Measurements from ENCODE around the gene ADSS2.
"Not testable (repeated sequence)": the region's sequence is repeated elsewhere in the genome, so short reads cannot be mapped to it uniquely, and the experiment has no call there.

Gene ADSS2

GRCh38 chr1:244451539-244451950, at the start of gene ADSS2:
Gene ADSS2, minus strand, starts transcription at chr1:244451909. Its CDS starts 92 bp downstream, at chr1:244451817.
- no peak for DNase-seq

- DNase-seq: not testable (repeated sequence)
These were observed 48.8 kb upstream of the ADSS2 start for GRCh38 chr1:244500515-244500914.

GRCh38 chr1:244499484-244499883, 47.8 kb upstream of the ADSS2 start:
- not testable (repeated sequence) for DNase-seq

GRCh38 chr1:244497805-244498204, 46.1 kb upstream of the ADSS2 start:
- DNase-seq: no peak

- DNase-seq: no peak
These were observed 44.5 kb upstream of the ADSS2 start for GRCh38 chr1:244496186-244496585.

- no peak for DNase-seq
These were observed 42.9 kb upstream of the ADSS2 start for GRCh38 chr1:244494653-244495052.

- DNase-seq: not testable (repeated sequence)
These were observed 33.3 kb upstream of the ADSS2 start for GRCh38 chr1:244484971-244485370.

DNA sequence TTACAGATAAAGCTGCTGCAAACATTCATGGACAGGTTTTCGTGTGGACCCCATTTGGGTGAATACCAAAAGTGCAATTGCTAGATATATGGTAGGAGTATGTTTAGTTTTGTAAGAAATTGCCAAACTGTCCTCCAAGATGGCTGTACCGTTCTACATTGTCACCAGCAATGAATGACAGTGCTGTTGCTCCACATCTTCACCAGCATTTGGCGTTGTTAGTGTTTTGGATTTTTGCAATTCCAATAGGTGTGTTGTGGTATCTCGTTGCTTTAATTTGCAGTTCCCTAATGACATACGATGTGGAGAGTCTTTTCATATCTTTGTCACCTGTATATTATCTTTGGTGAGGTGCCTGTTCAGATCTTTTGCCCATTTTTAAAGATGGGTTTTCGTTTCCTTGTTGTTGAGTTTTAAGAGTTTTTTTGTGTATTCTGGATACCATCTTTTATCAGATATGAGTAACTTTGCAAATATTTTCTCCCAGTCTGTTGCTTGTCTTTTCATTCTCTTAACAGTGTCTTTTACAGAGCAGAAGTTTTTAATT, 21.4 kb upstream of the ADSS2 start:
- DNase-seq: no peak

DNA sequence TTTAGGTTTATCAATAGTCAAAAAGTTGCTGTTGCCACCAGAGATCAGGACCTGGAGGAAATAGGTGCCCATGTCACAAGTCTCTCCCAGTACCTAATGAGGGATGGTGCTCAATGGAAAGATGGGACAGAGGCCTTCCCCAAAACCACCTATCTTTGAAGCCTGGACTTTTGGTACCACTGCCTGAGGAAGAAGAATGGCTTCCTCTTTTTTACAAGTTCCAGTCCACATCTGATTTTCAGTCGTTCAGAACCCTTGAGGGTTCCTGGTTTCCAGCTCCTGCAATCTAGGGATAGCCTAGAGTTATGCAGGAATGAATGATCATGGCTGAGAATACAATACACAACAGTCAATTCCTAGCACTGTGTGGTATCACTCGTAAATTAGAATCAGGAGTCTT, 15.0 kb upstream of the ADSS2 start:
- DNase-seq: no peak

DNA sequence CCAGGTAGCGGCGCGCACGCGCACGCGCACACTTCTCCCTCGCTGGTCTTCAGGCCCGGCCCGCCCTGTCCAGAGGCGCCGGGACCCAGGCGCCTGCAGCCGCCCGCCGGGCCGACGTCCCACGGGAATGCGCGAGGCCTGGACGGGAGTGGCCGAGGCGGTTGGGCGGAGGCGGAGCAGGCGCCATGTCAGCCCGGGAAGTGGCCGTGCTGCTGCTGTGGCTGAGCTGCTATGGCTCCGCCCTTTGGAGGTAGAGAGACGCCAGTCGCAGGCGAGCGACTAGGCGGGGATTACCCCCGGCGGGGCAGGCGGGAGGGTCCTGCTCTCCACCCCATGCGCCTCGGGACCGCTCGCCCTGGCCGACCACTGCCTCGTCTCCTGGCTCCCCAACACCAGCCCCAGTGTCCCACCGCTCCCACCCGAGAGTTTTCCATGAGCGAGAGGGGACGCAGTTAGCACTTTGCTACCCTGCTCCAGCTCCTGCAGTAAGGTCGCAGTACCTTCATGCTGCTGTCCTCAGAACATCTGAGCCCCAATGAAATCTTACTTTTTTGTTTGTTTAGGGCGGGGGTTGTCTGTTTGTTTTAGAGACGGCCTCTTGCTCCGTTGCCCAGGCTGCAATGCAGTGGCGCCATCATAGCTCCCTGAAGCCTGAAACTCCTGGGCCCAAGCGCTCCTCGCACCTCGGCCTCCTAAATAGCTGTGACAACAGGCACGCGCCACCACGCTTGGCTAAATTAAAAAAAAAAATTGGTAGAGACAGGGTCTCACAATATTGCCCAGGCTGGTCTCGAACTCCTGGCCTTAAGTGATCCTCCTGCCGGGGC, 9.7 kb upstream of the ADSS2 start, which contains the start of gene CATSPERE:
Gene CATSPERE (plus strand): TSS at position 29 of the 827 bp plus-strand sequence. CDS start 157 bp downstream, at position 186.
- DNase-seq: peak; percentile 63

DNA sequence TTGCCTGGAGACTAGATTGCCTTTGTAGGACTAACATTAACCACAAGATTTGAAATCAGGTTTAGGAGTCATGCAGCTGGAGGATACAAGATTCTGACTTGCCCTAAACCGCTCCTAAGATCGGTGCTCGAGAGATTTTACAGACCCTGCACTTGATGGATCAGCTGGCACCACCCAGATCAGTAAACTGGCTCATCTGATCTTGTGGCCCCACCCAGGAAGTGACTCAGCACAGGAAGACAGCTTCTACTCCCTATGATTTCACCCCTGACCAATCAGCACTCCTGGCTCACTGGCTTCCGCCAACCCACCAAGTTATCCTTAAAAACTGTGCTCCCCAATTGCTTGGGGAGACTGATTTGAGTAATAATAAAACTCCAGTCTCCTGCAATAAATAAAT, 8.5 kb upstream of the ADSS2 start:
- DNase-seq: no peak

DNA sequence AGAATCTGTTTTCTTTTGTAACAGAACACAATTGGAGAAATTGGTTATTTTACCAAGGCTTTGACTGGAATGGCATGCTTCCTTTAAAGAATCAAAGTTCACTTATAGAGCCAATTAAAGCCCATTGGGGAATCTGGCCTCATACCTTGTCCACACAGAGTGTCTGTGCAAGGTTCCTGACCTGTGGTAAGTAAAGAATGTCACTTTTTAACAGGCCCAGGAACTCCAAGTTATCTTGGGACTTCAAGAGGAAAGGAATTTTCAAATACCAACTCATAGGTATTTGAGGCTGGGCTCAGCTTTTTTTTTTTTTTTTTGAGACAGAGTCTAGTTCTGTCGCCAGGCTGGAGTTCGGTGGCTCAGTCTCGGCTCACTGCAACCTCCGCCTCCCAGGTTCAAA, 7.1 kb upstream of the ADSS2 start:
- no peak for DNase-seq

- no peak for DNase-seq
These were observed 4.9 kb upstream of the ADSS2 start for GRCh38 chr1:244456586-244456985.

DNA sequence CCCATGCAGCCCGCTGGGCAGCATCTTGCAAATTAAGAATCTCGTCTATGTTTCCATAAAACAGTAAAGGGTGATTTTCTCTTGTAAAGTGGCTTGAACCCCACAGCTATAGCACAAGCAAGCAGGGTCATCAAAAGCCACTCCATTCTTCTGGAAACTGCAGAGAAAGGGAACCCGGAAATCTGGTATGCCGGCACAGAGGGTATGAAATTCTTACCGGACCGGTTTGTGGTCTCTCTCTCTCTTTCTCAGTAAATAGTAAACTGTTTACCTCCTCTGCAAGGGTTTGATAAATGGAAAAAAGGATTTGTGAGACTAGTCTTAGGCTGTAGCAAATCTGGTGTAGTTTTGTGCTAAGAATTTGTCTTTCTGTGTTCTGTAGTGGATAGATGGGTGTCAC, 2.7 kb upstream of the ADSS2 start:
- DNase-seq: no peak

GRCh38 chr1:244451951-244452795, 464 bp upstream of the ADSS2 start:
- DNase-seq: peak; percentile 98

GRCh38 chr1:244450597-244451538, 841 bp downstream of the ADSS2 start:
- DNase-seq: peak; percentile 53

GRCh38 chr1:244449936-244450508, 1.7 kb downstream of the ADSS2 start:
- DNase-seq: no peak

DNA sequence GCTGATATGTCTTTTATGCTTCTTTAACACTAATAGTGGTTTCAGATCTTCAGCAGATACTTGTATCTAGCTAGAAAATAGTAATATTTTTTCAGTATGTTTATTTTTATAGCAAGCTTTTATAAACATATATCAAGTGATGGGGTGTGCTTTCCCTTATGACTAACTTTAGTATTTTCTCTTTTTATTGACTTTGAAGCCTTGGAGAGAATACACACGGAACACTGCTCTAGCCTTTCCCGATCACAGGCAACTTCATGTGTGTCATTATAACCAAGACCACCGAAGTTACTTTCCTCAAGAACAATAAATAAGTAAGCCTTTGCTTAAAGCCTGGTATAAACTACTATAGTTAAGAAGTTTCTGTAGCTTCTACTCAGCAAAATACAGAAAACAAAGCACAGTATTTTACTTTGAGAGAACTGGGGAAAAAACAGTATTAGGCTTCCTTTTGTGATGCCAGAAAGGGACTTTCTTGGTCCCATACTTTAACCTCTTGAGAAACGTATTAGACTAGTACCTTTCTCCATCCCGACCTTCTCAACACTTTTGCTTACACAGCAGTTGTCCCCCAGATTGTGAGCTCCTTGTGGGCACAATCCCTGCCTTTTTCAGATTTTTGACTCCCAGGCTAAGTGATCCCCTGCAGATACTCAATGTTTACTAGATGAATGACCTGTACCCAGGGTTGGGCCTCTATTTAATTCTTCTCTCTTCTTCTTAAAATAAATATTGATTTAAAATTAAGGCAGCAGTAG, 3.3 kb downstream of the ADSS2 start:
- no peak for DNase-seq

GRCh38 chr1:244447552-244447951, 4.2 kb downstream of the ADSS2 start:
- no peak for DNase-seq

DNA sequence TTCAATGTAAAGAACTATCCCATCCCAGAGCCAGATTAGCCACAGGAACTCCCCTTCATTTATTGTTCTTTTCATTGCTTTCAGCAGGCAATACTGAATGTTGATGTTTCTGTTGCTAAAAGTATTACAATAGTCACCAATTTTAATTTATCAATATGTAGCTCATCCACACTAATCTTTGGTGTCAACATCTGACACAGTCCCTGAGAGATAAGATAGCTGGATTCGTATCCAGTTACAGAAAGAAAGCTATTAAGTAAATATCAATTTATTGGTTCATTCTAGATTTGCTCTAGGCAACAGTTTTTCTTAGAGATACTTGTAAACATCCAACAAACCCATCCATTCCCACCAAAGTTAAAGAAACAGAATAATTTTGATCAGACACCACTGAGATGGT, 4.7 kb downstream of the ADSS2 start:
- DNase-seq: no peak

Data from activated CD4-positive, alpha-beta T cell treated with anti-CD3 and anti-CD28 coated beads, Interleukin-2, amount 50 U/mL, for 1 hour (primary cell).